Tibial nerve (tissue), 4 donors: ENCODE results near the gene PMS1. TPM values are rescaled to one million over a fixed set of nuclear protein-coding genes. Genes with fewer than 3 reads are reported as not detected.

ENCODE experiments used
- DNase-seq, 2 donors: peaks; one replicate each; pipeline ENCODE4 v3.0.0-alpha.2; 2019; ENCODE audit warnings: low spot score in 2 of 2
- H3K27ac ChIP-seq, 4 donors: fragments of 200-600 bp; sonication (generic) in 3 of 4; one replicate each; pipeline ENCODE4 v1.5.1; 2017 to 2019; ENCODE audit warnings: mild to moderate bottlenecking in 1 of 4
- H3K27me3 ChIP-seq, 2 donors: fragments of 200-600 bp; sonication (generic) in 1 of 2; one replicate each; pipeline versions ENCODE4 v1.5.1 to v1.6.0; 2017 to 2019
- H3K36me3 ChIP-seq, 3 donors: fragments of 200-600 bp; sonication (generic); one replicate each; pipeline ENCODE4 v1.5.1; 2018 to 2019
- H3K4me1 ChIP-seq, 4 donors: fragments of 200-600 bp; sonication (generic) in 3 of 4; one replicate each; pipeline ENCODE4 v1.5.1; 2017 to 2019
- H3K4me3 ChIP-seq, 4 donors: fragments of 200-600 bp; sonication (generic) in 3 of 4; one replicate each; pipeline ENCODE4 v1.5.1; 2017 to 2019; ENCODE audit warnings: mild to moderate bottlenecking in 1 of 4, moderate library complexity in 1 of 4
- H3K9me3 ChIP-seq, 4 donors: fragments of 200-600 bp; sonication (generic) in 3 of 4; one replicate each; pipeline ENCODE4 v1.5.1; 2017 to 2019
- CTCF ChIP-seq, 5 experiments: fragments of 200-600 bp in 3 of 5; fragments of 450-650 bp in 2 of 5; sonication (generic) in 3 of 5; IDR thresholded peaks; one replicate each; pipeline ENCODE4 v1.5.1; 2016 to 2019; ENCODE audit warnings: antibody characterized with exemption in 5 of 5, mild to moderate bottlenecking in 3 of 5, moderate library complexity in 2 of 5
- EP300 ChIP-seq, 2 donors: sonication (generic); formaldehyde crosslinking; IDR thresholded peaks; one replicate each; pipeline ENCODE4 v1.6.1; 2017; ENCODE audit warnings: antibody characterized with exemption in 2 of 2, mild to moderate bottlenecking in 1 of 2
- POLR2A ChIP-seq, 2 donors: fragments of 450-650 bp; IDR thresholded peaks; one replicate each; pipeline ENCODE4 v1.6.1; 2017; ENCODE audit warnings: antibody characterized with exemption in 2 of 2, mild to moderate bottlenecking in 2 of 2, moderate library complexity in 2 of 2
- WGBS, 2 donors: methylation state at CpG; one replicate each; pipeline ENCODE4 v1.1.5; 2018; 5-methylcytosine and 5-hydroxymethylcytosine counted together
- total RNA-seq, 4 donors: library from RNA; depleted of rRNA; stranded (reverse); fragments of >200 nt; gene quantifications; one replicate each; pipeline ENCODE4 v1.1.0, GENCODE V29; 2016

PMS1 gene
- total RNA-seq, 4 donors from 2014 or later = 11.2 to 33.0 (median 21.0) TPM

- 92 to 94% methylated on average over 3 of the region's 3 CpGs for WGBS, 2 donors
- H3K4me3 ChIP-seq = no peak overlapping the region
- H3K4me1 ChIP-seq = no peaks in the 10 kb centered on the region
- H3K27me3 ChIP-seq = no peaks in the 10 kb centered on the region
- peaks cover 0 to 63% (median 5%) of the 10 kb centered on the region in 3 donors for H3K36me3 ChIP-seq
- TF ChIP-seq CTCF (IDR thresholded peaks at IDR 0.05) (no peak), EP300 (IDR thresholded peaks at IDR 0.05) (no peak), POLR2A (IDR thresholded peaks at IDR 0.05) (no peak)
- no peaks in the 10 kb centered on the region for H3K9me3 ChIP-seq
- no peak for DNase-seq
- H3K27ac ChIP-seq = no peak overlapping the region
These were observed 34.2 kb downstream of the PMS1 start for GRCh38 chr2:189818249-189819038.

- H3K9me3 ChIP-seq = no peaks in the 10 kb centered on the region
- no peak for TF ChIP-seq POLR2A (IDR thresholded peaks at IDR 0.05)
- TF ChIP-seq CTCF (IDR thresholded peaks at IDR 0.05) = no peak
- TF ChIP-seq EP300 (IDR thresholded peaks at IDR 0.05) = no peak
- H3K4me3 ChIP-seq = no peak overlapping the region
- H3K27ac ChIP-seq = no peak overlapping the region
- peaks cover 0 to 57% (median 5%) of the 10 kb centered on the region in 3 donors for H3K36me3 ChIP-seq
- 95 to 98% methylated on average over 1 of the region's 1 CpG for WGBS, 2 donors
- no peaks in the 10 kb centered on the region for H3K27me3 ChIP-seq
- no peaks in the 10 kb centered on the region for H3K4me1 ChIP-seq
- DNase-seq = no peak
These were observed 35.1 kb downstream of the PMS1 start for GRCh38 chr2:189819297-189819704.

- H3K9me3 ChIP-seq = no peaks in the 10 kb centered on the region
- no peaks in the 10 kb centered on the region for H3K4me1 ChIP-seq
- H3K27ac ChIP-seq = no peak overlapping the region
- H3K27me3 ChIP-seq = no peaks in the 10 kb centered on the region
- no peak for DNase-seq
- no peak overlapping the region for H3K4me3 ChIP-seq
- WGBS, 2 donors = 93 to 94% methylated on average over 33 of the region's 33 CpGs
- H3K36me3 ChIP-seq = peaks cover 0 to 47% (median 5%) of the 10 kb centered on the region in 3 donors
- TF ChIP-seq POLR2A (IDR thresholded peaks at IDR 0.05) (no peak), CTCF (IDR thresholded peaks at IDR 0.05) (no peak), EP300 (IDR thresholded peaks at IDR 0.05) (no peak)
These were observed 37.9 kb downstream of the PMS1 start for GRCh38 chr2:189821953-189822748.

- no peaks in the 10 kb centered on the region for H3K27me3 ChIP-seq
- H3K27ac ChIP-seq = no peak overlapping the region
- no peak overlapping the region for H3K4me3 ChIP-seq
- no peaks in the 10 kb centered on the region for H3K9me3 ChIP-seq
- peaks cover 0 to 24% (median 5%) of the 10 kb centered on the region in 3 donors for H3K36me3 ChIP-seq
- WGBS, 2 donors = 83 to 85% methylated on average over 3 of the region's 3 CpGs
- no peak for DNase-seq
- no peak for TF ChIP-seq CTCF (IDR thresholded peaks at IDR 0.05)
- TF ChIP-seq EP300 (IDR thresholded peaks at IDR 0.05) = no peak
- no peak for TF ChIP-seq POLR2A (IDR thresholded peaks at IDR 0.05)
- H3K4me1 ChIP-seq = no peaks in the 10 kb centered on the region
These were observed 40.6 kb downstream of the PMS1 start for GRCh38 chr2:189824694-189825396.
